ENCODE data around the gene GPHN.

- TF ChIP-seq POLR2A (IDR thresholded peaks at IDR 0.05): no peak
- TF ChIP-seq, protein P1, sequence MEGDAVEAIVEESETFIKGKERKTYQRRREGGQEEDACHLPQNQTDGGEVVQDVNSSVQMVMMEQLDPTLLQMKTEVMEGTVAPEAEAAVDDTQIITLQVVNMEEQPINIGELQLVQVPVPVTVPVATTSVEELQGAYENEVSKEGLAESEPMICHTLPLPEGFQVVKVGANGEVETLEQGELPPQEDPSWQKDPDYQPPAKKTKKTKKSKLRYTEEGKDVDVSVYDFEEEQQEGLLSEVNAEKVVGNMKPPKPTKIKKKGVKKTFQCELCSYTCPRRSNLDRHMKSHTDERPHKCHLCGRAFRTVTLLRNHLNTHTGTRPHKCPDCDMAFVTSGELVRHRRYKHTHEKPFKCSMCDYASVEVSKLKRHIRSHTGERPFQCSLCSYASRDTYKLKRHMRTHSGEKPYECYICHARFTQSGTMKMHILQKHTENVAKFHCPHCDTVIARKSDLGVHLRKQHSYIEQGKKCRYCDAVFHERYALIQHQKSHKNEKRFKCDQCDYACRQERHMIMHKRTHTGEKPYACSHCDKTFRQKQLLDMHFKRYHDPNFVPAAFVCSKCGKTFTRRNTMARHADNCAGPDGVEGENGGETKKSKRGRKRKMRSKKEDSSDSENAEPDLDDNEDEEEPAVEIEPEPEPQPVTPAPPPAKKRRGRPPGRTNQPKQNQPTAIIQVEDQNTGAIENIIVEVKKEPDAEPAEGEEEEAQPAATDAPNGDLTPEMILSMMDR (IDR thresholded peaks at IDR 0.05): no peak
These were observed 201.3 kb downstream of the GPHN start for GRCh38 chr14:66709291-66709690.

Measured in heart left ventricle (tissue), 13 donors.